Endometrial microvascular endothelial cells (primary cell): ENCODE data around the gene DIDO1. TPM values are rescaled to one million over a fixed set of nuclear protein-coding genes. Genes with fewer than 3 reads are reported as not detected.

Experiments
- in situ Hi-C: cut with HindIII; loops from 2 replicates; pipeline ENCODE4 v1.10.0; 2017; ENCODE audit warnings: low sequenced_read_pairs, low pct_unique_long_range_greater_than_20kb; ENCODE audit errors: inconsistent ontology term
- total RNA-seq: library from RNA; depleted of rRNA; stranded (reverse); fragments of >200 nt; gene quantifications from one replicate; pipeline ENCODE4 v1.2.3, GENCODE V29; 2015; ENCODE audit errors: inconsistent ontology term

Gene DIDO1
- total RNA-seq, 1 donor from 2014 or later, result 32.4 TPM

- in situ Hi-C loops, result no loop called here
Observed at GRCh38 chr20:62952968-62953838, 26.9 kb upstream of the DIDO1 start.

DNA sequence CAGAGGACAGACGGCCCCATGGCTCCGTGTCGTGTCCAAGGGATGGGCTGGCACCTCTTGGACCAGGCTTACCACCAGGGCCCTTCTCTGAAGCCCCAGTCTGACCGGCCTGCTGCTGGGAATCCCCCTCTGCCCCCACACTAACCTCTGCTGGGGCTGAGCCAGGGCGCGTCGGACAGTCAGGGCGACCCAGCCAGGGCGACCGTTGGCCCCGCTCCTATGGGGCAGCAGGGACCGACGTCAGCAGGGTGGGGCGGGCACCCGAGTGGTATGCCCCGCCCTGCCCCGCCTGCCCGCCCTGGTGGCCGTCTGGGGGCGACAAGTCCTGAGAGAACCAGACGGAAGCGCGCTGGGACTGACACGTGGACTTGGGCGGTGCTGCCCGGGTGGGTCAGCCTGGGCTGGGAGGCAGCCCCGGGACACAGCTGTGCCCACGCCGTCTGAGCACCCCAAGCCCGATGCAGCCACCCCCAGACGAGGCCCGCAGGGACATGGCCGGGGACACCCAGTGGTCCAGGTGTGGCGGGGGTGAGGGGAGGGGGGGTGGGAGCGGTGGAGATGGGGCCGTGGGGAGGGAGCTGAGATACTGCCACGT, 26.2 kb upstream of the DIDO1 start, which contains the start of gene SLC17A9:
Gene SLC17A9, plus strand, starts transcription at position 337 of the 595 bp plus-strand sequence. Its CDS starts 122 bp downstream, at position 459.
- in situ Hi-C loops, result no loop called here

DNA sequence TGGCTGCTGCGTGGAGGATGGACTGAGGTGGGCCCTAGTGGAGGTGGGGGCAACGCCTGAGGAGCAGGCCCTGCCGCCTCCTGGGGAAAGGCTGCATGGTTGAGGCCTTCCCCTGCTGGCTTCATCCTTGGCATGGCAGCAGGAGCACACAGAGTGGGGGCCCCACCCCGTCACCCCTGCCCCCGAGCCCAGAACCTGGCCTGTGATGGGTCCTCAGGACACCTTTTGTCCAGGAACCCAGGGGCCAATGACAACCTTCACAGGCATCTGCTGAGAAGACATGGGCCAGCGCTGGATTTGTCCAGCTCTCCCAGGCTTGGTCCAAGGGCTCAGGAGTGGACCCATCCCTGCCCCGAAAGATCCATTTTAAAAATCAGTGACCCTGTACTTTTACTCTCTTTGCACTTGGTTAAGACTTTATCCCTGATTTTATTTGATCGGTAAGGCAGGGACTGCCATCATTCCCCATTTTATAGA, 25.6 kb upstream of the DIDO1 start:
- in situ Hi-C loops, result no loop called here

GRCh38 chr20:62951143-62951895, 25.0 kb upstream of the DIDO1 start:
- in situ Hi-C loops, result no loop called here

DNA sequence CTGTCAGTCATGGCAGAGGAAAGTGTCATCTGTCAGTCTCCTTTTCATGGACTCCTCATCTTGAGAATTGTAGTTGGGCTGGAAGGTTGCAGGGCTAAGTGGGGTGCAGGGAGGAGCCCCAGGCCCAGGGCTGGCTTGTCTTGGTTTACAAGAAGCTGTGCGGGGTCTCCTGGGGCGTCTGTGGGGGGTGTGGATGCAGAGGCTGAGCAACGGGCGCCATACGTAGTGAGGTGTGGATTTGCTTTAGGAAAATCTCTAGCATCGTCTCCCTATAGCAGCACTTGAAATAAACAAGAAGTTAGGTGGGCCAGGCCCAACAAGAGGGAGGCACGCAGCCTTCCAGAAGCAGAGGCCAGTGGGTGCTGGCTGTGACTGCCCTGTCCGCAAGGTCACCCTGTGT, 24.4 kb upstream of the DIDO1 start:
- in situ Hi-C loops, result no loop called here

- in situ Hi-C loops, result no loop called here
Observed at GRCh38 chr20:62949962-62950361, 23.7 kb upstream of the DIDO1 start.

GRCh38 chr20:62949153-62949821, 23.0 kb upstream of the DIDO1 start:
- in situ Hi-C loops, result no loop called here

GRCh38 chr20:62947532-62948300, 21.4 kb upstream of the DIDO1 start:
- in situ Hi-C loops, result no loop called here

DNA sequence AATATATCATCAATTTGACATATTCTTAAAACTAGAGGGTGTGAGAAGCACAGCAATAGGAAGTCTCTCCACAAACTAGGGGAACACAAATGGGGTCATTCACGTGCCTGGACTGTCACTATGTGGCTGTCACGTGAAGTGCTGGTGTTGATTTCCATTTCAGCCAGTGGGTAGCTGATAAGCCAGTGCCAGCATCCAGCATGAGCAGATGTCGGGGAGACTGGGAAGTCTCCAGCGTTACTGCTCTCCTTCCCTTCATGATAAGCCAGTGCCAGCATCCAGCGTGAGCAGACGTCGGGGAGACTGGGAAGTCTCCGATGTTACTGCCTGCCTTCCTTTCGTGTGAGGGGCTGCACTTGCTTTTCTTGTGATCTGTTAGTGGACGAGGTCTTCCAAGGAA, 20.6 kb upstream of the DIDO1 start:
- in situ Hi-C loops, result no loop called here

GRCh38 chr20:62945771-62946339, 19.6 kb upstream of the DIDO1 start:
- in situ Hi-C loops, result no loop called here

GRCh38 chr20:62944746-62945145, 18.4 kb upstream of the DIDO1 start:
- in situ Hi-C loops, result no loop called here

GRCh38 chr20:62944184-62944583, 17.9 kb upstream of the DIDO1 start:
- in situ Hi-C loops, result no loop called here

GRCh38 chr20:62943396-62943795, 17.1 kb upstream of the DIDO1 start:
- in situ Hi-C loops, result no loop called here

DNA sequence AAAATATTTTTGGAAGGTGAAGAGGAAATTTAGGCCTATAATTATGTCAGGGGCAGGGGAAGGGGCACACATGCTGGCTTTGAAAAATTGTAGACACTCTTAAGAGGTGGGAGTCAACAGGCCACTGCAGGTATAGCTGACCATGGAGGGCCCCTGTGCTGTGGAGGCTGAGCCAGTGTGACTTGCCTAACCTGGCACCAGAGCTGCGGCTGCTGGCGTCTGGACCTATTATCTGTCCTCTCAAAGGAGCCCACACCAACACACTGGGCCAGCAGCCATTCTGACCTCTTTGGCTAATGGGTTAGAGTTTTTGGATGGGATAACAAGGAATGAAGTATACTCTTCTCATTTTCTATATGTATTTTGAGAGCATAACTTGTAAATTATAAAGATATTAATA, 16.2 kb upstream of the DIDO1 start:
- in situ Hi-C loops, result no loop called here

GRCh38 chr20:62941792-62942191, 15.5 kb upstream of the DIDO1 start:
- in situ Hi-C loops, result no loop called here

DNA sequence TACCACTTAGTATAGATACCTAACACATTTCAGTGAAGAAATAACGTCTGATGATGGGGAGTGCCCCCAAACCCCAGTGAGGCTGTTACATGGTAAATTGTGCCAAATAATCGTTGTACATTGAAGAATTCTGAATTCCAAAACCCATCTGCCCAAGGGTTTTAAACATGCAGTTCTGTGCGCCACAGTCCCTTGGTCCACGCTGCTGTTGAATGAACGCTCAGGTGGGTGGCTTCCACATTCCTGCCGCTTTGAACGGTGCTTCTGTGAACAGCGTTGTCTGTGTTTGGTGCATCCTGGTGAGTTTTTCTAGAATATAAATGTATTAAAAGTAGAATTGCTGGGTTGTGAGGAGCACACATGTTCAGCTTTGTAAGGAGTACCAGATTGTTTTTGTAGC, 14.6 kb upstream of the DIDO1 start:
- in situ Hi-C loops, result no loop called here

- in situ Hi-C loops, result no loop called here
Observed at GRCh38 chr20:62938105-62938888, 12.0 kb upstream of the DIDO1 start, which contains the start of gene GID8. Gene GID8, plus strand, starts transcription at chr20:62938147. Its CDS starts 3,356 bp downstream, at chr20:62941503.
